ENCODE measurements around the gene ASIC4.

ASIC4 gene

DNA sequence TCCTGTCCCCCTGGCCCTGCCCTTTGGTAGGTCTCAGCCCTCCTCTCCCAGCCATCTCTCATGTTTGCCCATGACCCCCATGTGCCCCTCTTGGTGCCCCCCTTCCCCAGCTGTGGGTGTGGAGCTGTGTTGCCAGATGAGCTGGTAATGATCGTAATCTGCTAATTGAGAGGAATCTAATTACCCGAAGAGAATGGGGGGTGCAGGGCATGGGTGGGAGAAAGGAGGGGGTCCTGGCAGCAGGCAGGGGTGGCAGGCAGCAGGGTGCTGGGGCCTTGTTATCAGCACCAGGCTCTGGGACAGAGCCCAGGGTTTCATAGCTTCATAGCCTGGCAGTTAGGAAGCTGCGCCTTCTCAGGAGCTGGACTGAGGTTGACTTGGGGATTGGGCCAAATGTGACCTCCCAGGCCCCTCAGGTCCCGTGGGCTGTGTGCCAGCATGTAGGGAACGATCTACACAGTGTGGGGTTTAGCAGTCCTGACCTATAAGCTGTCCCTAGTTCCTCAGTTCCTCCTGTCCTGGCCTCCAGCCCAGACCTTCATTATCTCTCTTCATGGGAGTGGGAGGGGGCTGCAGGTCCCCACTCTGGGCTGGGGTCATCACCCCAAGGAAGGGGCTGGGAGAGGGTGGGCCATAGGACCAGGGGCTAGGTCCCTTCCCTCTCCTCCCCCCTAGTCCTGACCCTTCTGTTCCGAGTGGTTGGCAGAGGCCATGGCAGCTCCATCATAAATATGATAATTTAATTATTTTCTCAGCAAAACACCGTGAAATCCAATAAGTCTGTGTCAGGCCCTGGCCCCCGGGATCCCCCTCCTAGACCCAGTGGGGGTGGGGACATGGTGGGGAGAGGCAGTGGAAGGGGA is 6.5 kb upstream of the ASIC4 start:
- no peak for DNase-seq (ENCODE audit: low read depth in 1 of 2, low spot score in 1 of 2)
- no peak for TF ChIP-seq JUND (IDR thresholded peaks at IDR 0.05; ENCODE audit: low read depth)
- in situ Hi-C loops (cut with HindIII; ENCODE audit: low pct_unique_long_range_greater_than_20kb, low sequenced_read_pairs), result no loop called here

DNA sequence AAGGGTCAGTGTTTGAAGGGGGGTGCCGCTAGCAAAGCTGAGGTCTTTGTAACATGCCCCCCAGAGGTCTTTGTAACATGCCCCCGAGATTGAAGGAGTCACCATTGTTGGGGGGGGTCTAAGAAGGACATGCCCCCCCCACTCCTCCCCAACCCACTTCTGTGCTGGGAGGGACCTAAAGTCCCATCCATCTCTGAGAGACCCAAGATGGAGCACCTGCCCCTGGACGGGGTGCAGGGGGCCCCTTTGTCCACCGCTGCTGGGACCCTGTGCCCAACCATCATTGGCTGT is 5.9 kb upstream of the ASIC4 start:
- in situ Hi-C loops (cut with HindIII; ENCODE audit: low pct_unique_long_range_greater_than_20kb, low sequenced_read_pairs), result no loop called here
- no peak for TF ChIP-seq JUND (IDR thresholded peaks at IDR 0.05; ENCODE audit: low read depth)
- DNase-seq (ENCODE audit: low read depth in 1 of 2, low spot score in 1 of 2), result no peak

DNA sequence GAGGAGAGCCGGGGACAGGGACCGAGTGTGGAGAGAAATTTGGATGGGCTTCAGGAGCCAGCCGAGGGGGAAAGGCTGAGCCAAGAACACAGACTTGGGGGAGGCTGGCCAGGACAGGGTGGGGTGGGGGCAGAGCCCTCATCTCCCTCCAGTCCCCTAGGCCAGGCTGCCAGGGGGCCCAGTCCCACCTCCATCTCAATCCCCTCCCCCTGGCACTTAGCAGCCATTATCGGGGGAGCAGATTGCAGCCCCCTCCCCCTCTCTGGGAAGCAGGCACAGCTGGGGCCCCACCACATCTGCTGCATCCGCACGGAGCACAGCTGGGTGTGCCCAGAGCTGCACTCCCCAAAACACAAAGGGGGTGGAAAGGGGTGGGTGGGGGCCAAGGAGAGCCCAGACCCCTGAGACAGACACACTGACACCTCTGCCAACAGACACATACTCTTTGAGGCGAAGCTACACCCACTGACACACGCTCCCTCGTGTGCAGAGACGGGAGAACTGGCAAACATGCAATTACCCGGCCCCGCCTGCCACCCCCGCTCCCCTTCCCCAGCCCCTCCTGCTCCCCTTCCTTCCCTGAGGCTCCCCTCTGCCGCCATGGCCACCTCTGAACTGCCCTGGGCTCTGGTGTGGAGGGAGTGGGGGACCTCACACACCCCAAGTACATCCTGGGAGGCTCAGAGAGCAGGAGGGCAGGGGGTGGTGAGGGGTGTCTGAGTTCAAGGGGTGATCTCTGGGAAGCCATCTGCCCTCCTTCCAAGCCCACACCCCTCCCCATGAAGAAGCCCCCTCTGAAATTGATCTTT is 5.1 kb upstream of the ASIC4 start:
- in situ Hi-C loops (cut with HindIII; ENCODE audit: low pct_unique_long_range_greater_than_20kb, low sequenced_read_pairs), result no loop called here
- no peak for DNase-seq (ENCODE audit: low read depth in 1 of 2, low spot score in 1 of 2)
- no peak for TF ChIP-seq JUND (IDR thresholded peaks at IDR 0.05; ENCODE audit: low read depth)

DNA sequence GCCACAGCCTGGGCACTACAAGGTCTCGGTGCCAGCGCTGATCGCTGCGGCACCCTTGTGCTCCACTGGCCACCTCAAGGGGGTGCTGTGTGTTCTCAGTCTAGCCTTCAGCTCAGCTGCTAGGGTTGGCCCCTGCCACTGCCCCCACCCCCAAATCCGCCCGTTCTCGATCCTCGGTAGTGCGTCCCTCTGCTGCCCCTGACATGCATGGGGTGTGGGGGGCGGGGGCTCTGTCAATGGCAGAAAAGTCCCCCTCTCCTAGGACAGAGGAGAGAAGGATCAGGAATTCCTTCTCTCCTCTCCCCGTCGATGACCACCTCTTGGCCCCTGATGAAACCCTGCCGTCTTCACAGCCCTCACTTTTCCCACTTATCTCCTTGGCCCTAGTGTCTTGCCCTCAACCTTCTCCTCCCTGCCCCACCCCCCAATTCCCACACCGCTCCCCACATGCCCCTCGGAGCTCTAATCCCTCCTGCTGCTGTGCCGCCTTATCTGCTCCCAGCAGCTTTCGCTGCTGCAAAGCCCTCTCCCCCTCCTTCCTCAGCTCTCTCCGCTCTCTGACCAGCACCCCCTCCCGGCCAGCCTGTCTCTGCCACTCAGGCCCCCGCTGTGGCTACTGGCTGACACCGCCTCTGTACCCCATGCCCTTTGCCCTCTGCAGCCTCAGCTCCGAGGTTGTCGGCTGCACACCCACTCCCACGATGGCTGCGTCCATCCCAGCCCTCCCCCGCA is 4.3 kb upstream of the ASIC4 start:
- TF ChIP-seq JUND (IDR thresholded peaks at IDR 0.05; ENCODE audit: low read depth), result no peak
- peak; percentile 38 to 50 for DNase-seq (ENCODE audit: low read depth in 1 of 2, low spot score in 1 of 2)
- in situ Hi-C loops (cut with HindIII; ENCODE audit: low pct_unique_long_range_greater_than_20kb, low sequenced_read_pairs), result no loop called here

DNA sequence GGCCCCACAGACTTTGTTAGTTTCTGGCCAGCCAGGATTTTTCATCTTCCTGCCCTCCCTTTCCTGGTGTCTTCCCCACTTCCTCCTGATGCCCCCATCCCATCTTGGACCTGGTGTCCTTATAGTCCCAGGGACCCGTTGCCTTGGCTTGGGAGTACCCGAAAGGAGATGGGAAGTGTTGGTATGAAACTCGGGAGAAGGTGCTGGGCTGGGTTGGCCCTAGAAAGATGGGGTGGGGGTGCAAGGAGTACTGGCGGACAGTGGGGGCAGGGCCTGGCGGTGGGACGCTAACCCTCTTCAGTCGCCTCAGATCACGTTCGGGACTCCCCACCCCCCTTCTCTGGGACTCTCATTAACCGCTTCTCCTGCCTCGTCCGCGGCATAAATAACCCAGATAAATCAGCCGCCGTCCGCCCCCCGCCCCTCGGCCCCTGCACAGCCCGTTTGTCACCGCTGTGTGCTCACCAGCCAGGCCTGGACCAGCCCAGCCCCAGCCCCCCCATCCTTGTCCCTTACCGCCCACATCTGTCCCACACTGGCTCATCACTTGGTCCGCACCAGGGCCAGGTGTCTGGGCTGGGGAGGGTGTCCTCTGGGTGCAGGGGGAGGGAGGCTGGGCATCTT is 3.7 kb upstream of the ASIC4 start:
- in situ Hi-C loops (cut with HindIII; ENCODE audit: low pct_unique_long_range_greater_than_20kb, low sequenced_read_pairs), result no loop called here
- no peak for TF ChIP-seq JUND (IDR thresholded peaks at IDR 0.05; ENCODE audit: low read depth)
- no peak for DNase-seq (ENCODE audit: low read depth in 1 of 2, low spot score in 1 of 2)

DNA sequence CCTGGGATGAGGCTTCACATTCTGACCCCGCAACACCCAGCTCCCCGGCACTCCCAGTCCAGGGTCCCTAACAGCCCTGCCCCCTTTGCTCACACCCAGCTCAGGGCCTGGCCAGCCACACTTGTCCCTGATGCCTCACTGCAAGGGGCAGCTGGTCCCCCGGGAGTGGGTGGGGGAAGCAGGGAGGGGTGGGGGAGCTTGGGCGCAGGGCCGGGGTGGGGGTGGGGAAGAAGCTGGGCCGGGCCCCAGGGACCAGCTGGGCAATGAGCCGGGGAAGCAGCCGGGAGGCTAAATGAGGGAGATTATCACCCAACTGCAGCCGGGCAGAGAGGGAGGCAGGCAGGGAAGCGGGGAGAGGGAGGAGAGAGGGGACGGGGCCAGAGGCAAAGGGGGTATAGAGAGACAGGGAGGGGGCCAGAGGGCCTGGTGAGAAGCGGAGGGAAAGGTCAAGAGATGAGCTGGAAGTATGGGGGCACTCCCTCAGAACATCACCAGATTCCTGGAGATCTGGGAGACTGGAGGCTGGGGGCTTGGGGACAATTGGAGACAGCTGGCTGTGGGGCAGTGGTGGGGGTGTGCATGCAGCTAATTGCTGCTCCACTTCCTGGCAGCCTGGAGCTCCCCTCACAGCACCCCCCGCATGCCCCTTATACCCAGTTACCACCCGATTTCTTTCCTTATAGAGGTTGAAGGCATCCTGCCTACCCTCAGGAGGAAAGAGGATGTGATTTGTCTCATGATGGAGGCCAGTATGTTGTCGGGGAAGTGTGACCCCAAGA is 2.5 kb upstream of the ASIC4 start:
- in situ Hi-C loops (cut with HindIII; ENCODE audit: low pct_unique_long_range_greater_than_20kb, low sequenced_read_pairs), result no loop called here
- no peak for TF ChIP-seq JUND (IDR thresholded peaks at IDR 0.05; ENCODE audit: low read depth)
- no peak for DNase-seq (ENCODE audit: low read depth in 1 of 2, low spot score in 1 of 2)

DNA sequence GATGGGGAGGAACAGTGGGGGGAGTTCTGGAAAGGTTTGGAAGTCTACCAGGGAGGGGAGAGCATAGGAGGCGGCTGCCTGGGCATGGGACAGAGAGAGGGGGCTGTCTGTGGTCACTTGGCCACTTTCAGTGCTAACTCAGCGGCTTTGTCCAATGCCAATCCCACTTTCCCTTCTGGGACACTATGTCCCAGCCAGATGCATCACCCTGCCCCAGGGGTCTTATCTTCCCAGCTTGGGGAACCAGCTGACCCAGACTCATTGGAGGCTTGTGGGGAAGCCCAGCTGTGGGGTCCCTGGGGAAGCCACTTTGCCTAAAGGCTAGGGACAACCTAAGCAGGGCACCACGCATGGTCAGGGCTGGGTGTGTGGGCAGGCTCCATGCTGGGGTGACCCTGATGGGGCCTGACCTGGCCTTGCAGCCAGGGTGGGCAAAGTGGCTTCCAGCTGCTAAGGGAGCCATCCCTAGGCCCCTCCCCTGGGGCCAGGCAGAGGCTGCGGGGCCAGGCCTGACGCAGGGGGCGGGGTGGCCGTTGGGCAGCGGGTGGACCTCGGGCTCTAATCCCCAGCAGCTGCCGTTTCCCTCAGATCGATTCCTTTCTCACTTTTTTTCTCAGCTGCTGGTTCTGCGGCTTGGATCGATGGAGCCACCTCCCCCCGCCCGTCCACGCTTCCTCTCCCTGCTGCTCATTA is 1.6 kb upstream of the ASIC4 start:
- no peak for DNase-seq (ENCODE audit: low read depth in 1 of 2, low spot score in 1 of 2)
- in situ Hi-C loops (cut with HindIII; ENCODE audit: low pct_unique_long_range_greater_than_20kb, low sequenced_read_pairs), result no loop called here
- TF ChIP-seq JUND (IDR thresholded peaks at IDR 0.05; ENCODE audit: low read depth), result no peak

DNA sequence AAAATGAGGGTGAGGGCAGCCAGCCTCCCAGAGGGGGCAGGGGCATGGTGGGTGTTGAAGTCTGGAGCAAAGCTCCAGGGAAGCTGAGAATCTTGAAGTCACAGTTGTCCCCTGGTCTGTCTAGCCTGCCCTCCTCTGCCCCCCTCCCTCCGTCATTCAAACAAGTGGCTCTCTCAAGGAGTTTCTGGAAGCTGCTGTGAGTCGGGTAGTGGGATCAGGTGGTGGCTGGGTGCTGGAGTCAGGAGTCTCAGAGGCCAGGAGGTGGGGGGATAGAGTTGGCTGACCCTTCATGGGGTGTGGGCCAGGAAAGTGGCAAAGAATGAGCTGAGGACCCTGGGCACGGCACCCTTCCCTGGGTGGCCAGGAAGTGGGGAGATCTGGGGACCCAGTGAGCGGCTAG is 495 bp upstream of the ASIC4 start:
- no peak for DNase-seq (ENCODE audit: low read depth in 1 of 2, low spot score in 1 of 2)
- in situ Hi-C loops (cut with HindIII; ENCODE audit: low pct_unique_long_range_greater_than_20kb, low sequenced_read_pairs), result no loop called here
- no peak for TF ChIP-seq JUND (IDR thresholded peaks at IDR 0.05; ENCODE audit: low read depth)

DNA sequence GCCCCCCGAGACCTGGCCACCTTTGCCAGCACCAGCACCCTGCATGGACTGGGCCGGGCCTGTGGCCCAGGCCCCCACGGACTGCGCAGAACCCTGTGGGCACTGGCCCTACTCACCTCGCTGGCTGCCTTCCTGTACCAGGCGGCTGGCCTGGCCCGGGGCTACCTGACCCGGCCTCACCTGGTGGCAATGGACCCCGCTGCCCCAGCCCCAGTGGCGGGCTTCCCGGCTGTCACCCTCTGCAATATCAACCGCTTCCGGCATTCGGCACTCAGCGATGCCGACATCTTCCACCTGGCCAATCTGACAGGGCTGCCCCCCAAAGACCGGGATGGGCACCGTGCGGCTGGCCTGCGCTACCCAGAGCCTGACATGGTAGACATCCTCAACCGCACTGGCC is 554 bp downstream of the ASIC4 start:
- in situ Hi-C loops (cut with HindIII; ENCODE audit: low pct_unique_long_range_greater_than_20kb, low sequenced_read_pairs), result no loop called here

DNA sequence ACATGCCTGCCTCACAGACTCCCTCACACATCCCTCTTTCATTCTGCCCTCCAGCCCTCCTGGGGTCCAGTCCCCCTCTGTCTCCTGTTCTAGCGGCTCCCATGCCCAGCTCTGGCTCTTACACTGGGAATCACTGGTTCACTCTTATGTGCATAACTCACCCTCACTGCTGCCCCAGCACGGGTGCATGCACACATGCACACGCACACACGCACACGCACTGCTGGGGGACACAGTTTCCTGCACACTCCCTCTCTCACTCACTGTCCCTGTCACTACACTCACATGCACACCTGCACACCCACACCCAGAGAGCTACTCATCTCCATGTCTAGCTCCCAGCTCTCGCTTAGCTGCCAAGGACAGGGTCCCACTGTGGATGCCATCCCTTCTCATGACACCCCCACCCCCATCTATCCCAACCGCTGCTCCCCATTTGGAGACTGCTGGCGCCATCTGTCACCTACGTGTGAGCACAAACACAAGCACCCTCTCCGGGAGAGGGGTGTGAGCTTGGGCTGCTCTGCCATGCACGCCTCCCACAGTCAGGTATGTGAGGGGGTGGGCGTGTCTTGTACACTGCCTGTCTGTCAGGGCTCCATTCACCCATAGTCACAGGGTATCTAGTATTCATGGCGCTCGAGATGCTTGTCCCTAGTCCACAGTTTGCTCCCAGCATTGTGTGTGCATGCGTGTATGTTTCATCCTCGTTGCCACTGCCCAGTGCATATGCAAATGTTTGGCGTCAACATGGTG is 1.8 kb downstream of the ASIC4 start:
- TF ChIP-seq JUND (IDR thresholded peaks at IDR 0.05; ENCODE audit: low read depth), result no peak
- in situ Hi-C loops (cut with HindIII; ENCODE audit: low pct_unique_long_range_greater_than_20kb, low sequenced_read_pairs), result no loop called here
- DNase-seq (ENCODE audit: low read depth in 1 of 2, low spot score in 1 of 2), result no peak

More for the DNA sequence above, 554 bp downstream of the ASIC4 start:
- no peak for TF ChIP-seq JUND (IDR thresholded peaks at IDR 0.05; ENCODE audit: low read depth)
- DNase-seq (ENCODE audit: low read depth in 1 of 2, low spot score in 1 of 2), result no peak

DNA sequence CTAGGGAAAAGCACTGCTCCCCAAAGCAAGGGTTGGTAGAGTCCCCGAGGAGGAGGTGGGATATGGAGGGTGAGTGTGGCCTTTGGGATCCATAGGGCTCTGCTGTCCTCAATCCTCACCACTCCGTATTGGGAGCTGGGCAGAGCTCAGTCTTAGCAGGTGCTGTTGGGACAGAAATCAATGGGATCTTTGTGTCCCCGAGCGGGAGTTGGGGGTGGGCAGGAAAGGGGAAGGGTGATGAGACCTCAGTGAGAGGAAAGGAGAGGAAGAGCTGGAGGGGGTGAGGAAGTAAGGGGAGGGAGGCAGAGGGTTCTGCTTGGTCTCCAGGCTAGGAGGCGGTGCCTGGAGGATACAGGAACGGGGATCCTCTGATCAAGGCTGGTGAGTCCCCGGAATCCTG is 2.6 kb downstream of the ASIC4 start:
- in situ Hi-C loops (cut with HindIII; ENCODE audit: low pct_unique_long_range_greater_than_20kb, low sequenced_read_pairs), result no loop called here
- no peak for TF ChIP-seq JUND (IDR thresholded peaks at IDR 0.05; ENCODE audit: low read depth)
- DNase-seq (ENCODE audit: low read depth in 1 of 2, low spot score in 1 of 2), result no peak

Measured in T47D (cell line).